NCI-H510A (cell line): ENCODE results near the gene ADGRA1.

Source experiments
- DNase-seq: peaks from one replicate; lab custom pipeline; 2025; lab: John Stamatoyannopoulos, UW

Gene ADGRA1

DNA sequence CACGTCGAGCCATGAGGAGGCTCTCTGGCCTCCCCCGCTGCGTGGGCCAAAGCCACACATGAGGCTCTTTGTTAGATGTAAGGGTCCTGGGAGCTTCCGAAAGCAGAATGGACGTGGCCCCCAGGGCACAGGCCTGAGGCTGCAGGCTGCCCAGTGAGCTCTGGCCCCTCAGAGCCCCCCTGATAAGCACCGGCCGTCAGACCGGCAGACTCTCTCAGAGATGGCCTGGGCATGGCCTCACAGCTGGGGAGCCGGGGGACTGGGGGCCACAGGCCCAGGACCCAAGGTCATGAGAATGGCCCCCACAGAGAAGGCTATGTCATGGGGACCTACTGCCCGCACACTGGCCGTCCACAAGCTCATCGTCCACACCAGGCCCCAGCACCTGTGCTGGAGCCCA is 31.7 kb upstream of the ADGRA1 start:
- no peak for DNase-seq

DNA sequence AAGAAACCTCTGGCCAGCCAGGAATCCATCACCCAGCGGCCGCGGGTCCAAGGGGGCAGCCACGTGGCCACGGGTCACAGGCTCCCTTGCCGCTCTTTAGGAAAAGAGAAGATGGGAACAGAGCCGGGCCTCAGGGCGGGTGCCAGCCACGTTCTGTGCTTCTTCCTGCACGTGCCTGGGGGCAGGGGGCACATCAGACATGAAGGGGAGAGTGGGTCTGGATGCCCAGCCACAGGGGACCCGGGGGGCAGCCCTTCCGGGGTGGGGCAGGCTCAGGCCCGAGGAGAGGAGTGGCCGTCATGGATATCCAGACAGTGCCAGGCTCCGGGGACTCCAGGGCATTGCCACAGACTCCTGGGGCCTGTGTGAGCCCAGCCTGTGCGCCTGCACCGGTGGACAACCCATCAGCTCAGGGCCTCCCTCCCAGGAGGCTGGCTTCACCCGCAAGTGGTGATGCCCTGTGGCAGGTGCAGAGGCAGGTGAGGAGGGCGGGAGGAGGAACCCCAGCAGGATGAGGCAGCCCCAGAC is 31.0 kb upstream of the ADGRA1 start:
- DNase-seq = no peak

DNA sequence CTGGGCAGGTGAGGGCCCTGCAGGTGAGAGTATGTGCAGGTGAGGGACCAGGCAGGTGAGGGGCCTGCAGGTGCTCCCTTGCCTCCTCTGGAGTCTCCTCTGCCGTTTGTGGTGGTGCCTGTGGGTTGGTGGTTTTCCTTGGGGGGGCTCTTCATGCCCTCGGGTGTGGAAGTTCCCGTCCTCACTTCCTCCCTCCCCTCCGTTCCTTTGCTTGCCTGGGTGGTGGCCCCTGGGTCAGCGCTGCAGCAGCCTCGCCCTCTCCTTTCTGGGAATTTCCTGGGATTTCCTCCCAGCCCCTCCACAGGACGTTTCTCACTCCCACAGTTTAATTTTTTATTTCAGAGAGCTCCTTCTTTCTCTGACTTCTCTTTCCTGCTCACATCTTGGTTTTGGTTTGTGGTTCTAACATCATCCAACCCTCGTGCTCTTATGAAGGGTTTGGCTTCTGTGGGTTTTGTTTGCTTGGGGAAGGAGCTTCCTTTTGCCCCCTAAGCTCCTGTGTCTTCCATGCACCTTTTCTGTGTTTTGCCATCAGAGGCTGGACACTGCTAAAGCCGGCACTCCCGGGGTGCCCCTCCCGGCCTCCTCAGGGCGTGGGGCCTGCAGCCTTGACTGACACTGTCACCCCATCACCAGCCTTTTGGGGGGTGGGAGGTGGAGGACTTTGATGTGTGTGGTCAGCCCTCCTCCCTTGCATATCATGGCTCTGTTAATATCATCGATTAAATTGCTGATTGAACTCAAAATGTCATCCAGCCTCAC is 29.2 kb upstream of the ADGRA1 start:
- no peak for DNase-seq

DNA sequence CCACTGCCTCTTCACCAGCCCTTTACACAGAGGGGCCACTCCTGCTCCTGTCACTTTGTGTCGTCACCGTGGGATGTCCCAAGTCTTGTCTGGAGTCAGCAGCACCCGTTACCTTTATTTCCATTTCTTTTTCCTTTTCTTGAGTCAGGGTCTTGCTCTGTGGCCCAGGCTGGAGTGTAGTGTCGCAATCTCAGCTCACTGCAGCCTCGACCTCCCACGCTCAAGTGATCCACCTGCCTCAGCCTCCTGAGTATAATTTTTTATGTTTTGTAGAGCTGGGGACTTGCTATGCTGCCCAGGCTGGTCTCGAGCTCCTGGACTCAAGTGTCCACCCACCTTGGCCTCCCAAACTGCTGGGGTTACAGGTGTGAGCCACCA is 28.6 kb upstream of the ADGRA1 start:
- DNase-seq = no peak

DNA sequence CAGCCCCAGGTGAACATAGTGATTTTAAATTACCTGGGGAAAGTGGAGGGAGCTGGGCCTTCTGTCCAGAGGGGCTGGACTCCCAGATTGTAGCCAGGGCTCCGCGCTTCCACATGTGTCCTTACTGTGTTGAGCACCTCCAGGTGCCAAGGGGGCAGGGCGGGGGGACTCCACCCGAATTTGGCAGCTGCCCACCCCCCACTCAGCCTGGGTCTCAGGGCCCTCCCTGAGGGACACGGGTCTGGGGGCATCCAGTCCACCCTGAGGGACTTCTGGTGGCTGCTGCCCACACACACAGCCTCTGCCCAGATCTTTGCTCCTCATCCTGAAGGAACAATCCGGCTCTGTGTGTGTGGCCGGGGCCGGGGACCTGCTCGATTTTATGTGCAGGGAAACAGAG is 28.2 kb upstream of the ADGRA1 start:
- DNase-seq = no peak

DNA sequence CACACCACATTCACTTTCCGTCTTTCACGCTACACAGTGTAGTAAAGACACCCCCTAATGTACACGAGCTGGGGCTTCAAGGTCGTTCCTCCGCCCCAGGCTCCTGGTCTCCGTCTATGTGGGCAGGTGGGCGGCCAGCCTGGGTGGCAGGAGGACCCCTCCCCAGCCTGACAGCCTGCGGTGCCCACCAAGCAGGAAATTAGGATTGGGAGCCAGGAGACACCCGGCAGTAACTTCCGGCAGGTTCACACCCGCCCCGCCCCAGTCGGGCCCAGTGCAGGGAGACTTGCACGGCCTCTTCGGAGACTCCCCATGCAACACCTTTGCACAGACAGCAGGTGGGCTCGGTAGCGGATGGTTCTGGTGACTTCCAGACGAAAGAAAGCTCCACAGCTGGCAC is 27.7 kb upstream of the ADGRA1 start:
- DNase-seq = no peak

DNA sequence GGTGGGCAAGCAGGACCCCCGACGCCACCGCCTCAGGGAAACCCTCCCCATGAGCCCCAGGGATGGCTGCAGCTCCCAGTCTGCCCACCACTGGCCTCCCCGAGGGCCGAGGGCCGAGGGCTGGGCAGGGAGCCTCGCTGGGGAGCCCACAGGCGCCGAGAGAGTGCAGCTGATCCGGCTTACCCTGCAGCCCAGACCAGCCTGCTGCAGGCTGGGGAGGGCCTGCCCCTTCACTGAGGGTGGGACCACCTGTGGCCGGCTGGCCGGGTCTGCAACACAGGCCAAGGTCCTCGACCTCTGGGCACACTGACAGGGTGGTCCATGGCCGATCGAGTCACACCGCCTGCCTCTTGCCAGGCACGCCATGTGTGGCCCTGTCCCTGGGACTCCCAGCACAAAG is 27.3 kb upstream of the ADGRA1 start:
- no peak for DNase-seq

DNA sequence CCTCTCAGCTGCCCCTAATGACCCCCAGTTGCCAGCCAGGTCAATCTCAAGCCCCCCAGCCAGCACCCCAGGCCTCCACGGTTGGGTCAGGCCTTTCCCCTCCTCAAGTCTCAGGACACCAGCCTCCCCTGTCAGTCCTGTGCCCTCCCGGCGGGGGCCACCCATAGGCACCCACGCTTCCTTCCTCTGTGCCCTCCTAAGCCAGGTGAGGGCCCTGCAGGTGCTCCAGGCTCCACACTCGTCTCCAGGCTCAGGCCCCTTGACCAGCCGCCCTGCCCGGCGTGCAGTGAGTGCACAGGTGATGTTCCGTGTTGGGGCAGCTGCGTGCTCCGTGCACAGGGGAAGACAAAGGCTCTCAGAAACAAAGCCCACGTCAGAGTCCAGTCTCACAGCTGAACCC is 26.8 kb upstream of the ADGRA1 start:
- DNase-seq = no peak

DNA sequence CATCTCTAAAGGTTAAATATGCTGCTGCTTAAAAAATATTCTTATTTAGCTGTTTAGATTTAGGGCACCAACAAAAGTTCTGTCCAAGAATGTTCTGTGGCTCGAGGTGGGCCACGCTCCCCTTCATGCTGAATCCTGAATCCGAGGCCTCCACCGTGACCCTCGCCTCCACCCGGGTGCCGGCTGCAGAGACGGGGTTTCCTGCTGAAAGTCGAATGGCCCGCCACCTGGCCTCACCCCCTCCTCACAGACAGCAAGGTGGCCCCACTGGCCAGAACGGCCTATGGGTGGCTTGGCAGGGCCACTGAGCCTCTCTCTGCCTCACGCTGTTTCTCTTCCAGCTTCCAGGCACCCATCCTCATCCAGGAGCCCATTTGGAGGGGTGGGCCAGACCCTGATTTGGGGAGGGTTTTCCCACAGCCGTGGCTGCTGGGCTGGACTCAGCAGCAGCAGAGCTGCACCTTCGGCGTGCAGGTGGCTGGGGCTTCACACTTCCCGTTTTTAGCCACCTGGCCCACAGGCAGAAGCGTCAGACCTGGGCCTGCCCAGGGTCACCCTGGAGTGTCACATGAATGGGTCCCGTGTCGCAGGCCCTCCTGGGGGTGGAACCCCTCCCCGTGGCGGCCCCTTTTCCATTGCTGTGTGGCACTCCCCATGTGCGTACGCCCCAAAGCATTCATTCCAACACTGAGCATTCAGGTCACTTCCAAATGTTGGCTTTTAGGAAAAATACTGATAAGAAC is 26.3 kb upstream of the ADGRA1 start:
- no peak for DNase-seq

DNA sequence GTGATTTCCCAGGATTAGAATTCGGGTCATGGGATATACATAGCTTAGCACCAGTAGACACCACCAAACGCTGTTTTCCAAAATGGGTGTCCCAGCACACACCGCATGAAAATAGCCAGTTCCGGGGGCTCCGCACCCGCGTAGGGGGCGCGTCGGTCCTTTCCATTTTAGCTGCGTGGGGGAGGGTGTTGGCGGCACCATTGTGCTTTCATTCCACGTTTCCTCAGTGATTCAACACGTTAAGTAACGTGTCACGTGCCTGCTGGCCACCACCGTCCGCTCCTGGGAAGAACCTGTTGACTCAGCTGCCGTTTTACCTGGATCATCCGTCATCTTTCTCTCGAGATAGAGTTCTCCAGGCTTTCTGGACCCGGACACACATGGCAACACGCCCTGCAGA is 25.6 kb upstream of the ADGRA1 start:
- DNase-seq = no peak

DNA sequence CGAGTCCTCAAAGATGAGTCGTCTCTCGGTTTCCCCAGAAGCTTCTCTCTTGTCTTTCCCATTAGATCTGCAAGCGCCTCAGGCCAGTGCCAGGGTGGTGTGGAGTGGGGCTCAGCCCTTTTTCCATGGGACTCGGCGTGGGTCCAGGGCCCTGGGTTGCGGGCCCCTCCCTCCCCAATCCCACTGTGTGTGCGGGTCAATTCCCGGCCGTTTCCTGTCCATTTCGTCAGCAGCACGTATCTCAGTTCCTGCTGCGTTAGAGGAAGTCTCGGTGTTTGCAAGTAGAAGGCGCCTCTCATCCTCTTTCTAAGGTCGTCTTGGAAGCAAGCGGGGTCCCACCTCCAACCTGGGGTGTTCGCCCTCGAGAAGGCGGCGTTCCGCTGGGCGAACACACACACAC is 25.1 kb upstream of the ADGRA1 start:
- no peak for DNase-seq

DNA sequence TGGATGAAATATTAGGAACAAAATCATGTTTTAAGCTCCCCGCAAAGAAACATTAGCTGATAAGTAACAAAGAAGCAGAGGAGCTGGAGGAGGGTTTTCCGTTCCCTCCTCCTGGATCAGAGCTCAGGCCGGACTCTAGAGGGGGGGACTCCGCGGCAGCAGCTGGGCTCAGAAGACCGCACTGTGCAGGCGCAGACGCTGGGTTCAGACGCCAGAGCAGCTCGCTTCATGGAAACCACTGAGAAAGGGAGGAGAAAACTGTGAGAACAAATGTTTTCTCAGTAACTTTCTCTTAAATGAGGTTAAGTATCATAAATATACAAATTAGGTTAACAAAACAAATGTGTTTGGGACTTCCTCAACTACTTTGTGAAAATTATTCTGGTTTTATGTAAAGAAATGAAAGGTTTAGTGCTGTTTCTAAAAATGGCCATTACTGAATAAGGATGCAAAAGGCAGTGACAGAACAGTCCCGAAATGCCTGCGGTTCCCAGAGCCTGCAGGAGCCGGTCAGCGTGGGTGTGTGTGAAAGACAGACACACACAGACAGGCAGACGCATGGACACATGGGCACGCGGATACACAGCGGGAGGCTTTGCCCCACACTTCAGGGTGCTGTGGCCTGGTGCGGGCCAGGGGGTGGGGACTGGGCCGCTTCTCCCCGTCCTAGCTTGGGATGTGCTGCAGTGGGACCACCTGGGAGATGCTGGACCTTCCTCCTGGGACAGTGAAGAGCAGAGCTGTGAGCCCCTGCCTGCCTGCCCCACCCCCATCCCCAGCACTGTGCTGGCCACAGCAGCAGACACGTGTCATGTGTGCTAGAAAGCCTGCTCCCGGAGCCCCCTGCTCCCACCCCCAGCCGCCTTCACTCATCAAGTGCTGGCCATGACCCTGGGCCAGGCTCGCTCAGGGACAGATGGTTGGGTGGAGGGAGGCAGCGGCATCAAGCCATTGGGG is 20.3 kb upstream of the ADGRA1 start:
- no peak for DNase-seq

DNA sequence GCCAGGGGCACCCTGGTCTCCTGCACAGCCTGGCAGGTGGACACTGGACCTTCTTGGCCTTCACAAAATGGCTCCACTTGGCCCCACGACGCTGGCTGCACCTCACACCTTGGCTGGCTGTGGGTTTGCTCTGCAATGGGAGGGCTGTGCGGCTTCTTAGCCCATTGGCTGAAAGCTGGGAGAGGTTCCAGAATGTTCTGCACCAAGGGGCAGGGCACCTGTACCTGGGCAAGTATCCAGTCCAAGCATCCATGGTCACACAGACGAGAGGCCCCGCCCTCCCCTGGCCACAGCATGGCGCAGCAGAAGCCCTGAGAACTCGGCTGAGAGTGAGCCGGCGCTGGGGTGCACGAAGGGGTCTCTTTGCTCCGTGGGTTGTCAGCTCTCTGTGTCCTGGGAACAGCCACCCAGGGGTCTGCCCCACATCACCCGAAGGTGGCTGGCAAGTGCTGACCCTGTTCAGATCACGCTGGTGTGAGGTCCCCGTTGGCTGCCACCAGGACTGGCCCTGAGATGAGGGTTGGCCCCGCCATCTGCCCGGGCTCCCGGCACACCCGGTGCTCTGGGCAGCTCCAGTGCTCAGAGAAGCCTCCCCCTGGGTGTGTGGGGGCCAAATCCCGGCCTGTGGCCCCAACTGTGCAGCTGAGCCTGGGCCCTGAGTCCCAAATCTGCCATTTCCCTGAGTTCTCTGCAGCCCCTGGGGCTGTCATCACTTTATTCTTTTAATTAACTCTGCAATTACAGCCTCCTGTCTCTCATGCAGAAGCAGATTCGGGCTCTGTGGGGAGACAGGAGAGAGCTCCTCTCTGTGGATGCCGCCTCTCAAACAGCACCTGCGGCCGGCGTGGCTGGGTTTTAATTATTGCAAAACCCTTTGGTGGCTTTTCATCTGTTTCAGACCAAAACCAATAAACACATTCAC is 19.4 kb upstream of the ADGRA1 start:
- no peak for DNase-seq

DNA sequence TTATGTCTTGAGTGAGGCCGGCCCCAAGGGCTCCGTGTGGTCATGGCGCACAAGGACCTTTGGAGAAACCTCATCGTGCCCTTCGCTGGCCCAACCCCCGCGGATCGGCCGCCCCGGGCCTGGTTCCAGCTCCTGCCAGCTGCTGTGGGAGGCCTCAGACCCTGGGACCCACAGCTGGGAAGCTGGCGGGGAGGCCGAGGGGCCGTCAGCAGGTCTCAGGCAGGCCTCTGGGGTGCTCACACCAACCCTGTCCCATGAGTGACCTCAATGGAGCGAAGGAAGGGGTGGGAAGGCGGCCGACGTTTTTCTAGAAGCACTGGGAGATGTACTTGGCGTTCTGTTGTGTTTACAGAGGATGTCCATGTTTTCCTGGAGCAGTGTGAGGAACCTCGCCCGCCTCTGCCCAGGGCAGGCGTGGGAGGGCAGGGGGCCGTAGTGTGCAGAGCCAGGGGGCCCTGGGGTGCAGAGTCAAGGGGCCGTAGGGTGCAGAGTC is 18.6 kb upstream of the ADGRA1 start:
- DNase-seq = no peak

DNA sequence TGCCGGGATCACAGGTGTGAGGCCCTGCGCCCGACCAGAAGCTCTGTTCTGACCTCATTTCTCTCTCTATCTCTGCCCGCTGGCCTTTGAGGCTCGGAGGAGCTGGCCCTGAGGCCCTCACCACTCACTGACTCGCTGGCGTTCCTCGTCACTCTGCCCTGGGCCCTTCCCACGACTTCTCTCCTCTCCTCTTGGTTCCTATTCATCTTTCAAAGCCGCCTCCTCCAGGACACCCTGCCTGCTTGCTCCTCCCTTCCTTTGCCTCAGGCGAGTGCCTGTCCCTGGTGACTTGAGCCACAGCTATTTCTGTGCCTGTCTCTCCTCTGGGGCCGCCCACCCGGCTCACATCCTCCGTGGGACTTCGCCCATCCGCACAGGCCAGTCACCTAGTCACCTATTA is 17.3 kb upstream of the ADGRA1 start:
- no peak for DNase-seq

DNA sequence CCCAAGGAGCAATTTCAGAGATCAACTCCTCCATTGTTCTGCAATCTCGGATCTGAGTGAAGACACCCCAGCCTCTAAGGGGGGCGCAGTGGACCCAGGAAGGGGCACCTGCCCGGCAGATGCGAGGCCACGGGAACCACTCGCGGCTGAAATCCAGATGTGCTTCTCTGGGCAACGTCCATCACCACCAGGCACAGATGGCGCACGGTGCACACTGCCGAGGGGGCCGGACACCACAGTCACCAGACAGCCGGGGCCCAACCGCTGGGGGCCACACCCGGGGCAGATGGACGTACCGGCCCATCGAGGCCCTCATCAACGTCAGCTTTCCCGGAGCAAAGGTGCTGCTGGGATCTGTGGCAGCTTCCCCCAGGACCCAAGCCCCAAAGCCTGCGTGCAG is 16.9 kb upstream of the ADGRA1 start:
- DNase-seq = no peak

DNA sequence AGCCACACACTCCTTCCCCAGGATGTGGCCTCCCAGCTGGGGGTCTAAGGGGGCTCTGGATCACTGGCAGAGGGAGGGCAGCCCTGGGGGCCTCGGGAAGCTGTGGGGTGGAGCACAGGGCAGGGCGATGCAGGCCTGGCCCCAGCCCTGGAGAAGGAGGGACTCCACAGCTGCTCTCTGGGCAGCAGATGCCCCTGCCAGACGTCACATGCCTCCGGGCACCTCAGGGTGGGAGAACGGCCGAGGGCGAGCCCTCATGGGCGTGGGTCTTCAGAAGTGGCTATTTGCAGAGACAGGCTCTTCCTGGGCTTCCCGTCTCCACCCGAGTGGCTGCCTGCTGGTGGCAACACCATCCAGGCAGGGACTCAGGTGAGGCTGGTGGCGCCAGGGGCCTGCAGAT is 16.0 kb upstream of the ADGRA1 start:
- no peak for DNase-seq

DNA sequence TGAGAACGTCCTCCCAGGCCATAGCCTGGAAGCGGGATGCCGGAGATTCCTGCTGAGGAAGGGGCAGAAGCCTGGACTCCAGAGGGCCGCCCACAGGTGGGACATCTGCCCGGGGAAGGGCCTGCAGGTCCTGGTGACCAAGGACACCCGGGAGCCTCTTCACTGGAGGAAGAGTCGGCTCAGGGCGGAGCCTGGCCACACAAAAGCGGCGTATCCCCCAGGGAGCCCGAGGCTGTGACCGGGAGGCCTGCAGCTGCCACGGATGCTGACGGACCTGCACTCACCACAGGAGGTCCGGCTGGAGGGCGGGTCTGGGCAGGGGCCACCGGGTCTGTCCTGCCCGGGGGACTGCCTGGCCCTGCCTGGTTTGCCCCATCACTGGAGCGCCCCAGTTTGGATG is 15.5 kb upstream of the ADGRA1 start:
- no peak for DNase-seq

DNA sequence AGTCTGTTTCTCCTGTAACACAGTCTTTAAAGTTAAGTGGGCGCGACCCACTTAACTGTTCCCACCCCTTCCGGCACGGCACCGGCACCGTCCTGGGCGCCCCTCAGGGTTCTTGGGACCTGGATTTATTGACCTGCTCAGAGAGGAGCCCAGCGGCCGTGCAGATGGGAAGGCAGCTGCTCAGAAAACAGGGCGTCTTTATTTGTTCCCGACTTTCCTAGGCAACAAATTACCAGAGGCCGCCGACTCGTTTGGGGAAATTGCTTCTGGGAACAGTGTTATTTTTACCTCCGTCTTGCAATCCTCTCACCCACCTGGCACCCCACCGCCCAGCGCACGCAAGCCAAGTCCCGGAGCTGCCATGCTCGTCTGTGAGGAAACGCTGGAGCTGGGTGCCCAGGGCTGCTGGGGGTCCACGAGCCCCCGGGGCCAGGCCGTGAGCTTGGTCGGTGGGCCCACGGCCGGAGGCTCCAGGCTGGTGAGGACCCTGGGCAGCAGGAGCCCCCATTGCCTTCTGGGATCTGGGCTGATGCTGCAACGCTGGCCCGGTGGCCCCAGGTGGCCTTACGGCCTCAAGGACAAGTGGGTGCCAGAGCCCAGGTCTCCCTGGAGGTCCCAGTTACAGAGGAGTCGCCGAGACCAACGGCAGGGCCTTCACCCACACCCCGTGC is 14.9 kb upstream of the ADGRA1 start:
- no peak for DNase-seq

DNA sequence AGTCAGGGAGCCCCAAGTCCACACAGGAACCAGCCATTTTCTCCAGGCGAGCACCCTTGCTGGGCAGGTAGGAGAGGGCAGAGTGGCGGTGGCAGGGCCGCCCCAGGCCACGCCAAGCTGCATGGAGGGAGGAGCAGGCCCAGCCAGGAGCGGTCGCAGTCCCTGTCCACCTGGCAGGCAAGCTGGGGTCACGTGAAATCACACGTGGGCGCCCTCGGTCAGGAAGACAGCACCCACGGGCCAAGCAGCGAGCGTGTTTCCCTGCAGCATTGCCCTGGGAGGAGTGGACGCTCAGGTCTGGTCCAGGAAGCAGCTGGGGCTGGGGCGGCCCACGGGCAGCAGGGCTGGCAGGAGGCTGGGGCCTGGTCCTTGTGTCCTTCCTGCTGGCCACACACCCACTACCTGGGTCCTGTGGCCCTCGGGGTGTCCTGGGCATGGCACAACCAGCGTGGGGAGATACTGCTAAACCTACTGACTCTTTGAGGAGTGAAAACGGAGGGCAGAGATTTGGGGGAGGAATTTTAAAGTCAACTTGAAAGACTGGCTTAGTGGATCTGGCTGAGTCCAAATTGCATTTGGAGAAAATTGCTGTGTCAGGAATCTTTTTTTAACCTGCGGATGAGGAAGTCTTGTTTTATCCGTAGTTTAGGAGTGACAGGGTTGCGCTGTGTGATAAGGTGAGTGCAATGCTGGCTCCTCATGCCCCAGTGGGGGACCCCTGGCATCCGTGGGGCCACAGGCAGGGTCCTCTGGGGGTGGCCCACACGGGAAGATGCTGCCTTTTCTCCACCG is 12.2 kb upstream of the ADGRA1 start:
- DNase-seq = no peak
